Measurements from ENCODE around the gene SMIM5. TPM values are rescaled to one million over a fixed set of nuclear protein-coding genes. Genes with fewer than 3 reads are reported as not detected.

SMIM5 gene
- total RNA-seq, 1 donor from 2014 or later: 14.0 TPM

DNA sequence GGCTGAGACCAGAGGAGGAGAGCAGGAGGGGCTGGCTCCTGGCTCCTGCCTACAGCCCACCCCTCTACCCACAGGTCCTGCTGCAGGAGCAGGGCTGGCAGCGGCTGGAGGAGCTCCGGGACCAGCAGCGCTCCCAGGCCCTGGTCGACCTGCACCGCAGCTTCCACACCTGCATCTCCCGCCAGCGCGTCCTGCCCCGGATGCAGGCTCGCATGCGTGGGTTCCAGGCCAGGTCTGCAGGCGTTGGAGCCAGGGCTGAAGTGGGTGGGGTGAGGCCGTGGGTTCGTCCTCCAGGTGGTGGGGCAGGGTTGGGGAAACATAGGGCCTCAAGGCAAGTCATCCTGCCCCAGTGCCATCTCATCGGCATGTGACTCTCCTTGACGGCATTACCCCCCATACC is 27.4 kb upstream of the SMIM5 start:
- Histone ChIP-seq H3K27me3 (ENCODE audit: low read depth) (no peaks in the 10 kb centered on the region), H3K9me3 (replicated peaks) (no peaks in the 10 kb centered on the region), H3K4me1 (peaks cover 6% of the 10 kb centered on the region), H3K36me3 (peaks cover 10% of the 10 kb centered on the region), H3K4me3 (no peak overlapping the region), H3K27ac (replicated peaks) (no peak overlapping the region)
- TF ChIP-seq, protein P1, sequence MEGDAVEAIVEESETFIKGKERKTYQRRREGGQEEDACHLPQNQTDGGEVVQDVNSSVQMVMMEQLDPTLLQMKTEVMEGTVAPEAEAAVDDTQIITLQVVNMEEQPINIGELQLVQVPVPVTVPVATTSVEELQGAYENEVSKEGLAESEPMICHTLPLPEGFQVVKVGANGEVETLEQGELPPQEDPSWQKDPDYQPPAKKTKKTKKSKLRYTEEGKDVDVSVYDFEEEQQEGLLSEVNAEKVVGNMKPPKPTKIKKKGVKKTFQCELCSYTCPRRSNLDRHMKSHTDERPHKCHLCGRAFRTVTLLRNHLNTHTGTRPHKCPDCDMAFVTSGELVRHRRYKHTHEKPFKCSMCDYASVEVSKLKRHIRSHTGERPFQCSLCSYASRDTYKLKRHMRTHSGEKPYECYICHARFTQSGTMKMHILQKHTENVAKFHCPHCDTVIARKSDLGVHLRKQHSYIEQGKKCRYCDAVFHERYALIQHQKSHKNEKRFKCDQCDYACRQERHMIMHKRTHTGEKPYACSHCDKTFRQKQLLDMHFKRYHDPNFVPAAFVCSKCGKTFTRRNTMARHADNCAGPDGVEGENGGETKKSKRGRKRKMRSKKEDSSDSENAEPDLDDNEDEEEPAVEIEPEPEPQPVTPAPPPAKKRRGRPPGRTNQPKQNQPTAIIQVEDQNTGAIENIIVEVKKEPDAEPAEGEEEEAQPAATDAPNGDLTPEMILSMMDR (IDR thresholded peaks at IDR 0.05; ENCODE audit: borderline replicate concordance): no peak
- intact Hi-C loops (cut with micrococcal nuclease): no loop called here
- no peak for DNase-seq

DNA sequence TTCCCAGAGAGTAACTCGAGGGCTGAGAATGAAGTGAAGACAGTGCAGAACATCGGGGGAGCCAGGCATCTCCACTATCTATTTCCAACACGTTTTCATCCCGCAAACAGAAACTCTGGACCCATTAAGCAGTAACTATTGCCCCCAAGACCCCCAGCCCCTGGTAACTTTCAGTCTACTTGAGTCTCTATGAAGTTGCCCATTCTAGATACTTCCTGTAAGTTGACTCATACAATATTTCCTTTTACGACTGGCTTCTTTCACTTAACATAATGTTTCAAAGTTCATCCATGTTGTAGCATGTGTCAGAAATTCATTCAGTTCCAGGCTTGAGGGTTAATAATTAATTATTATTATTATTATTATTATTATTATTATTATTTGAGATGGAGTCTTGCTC is 26.1 kb upstream of the SMIM5 start:
- TF ChIP-seq, protein P1 (IDR thresholded peaks at IDR 0.05; ENCODE audit: borderline replicate concordance): no peak
- DNase-seq: no peak
- Histone ChIP-seq H3K4me3 (no peak overlapping the region), H3K4me1 (peaks cover 6% of the 10 kb centered on the region), H3K9me3 (replicated peaks) (no peaks in the 10 kb centered on the region), H3K27ac (replicated peaks) (no peak overlapping the region), H3K27me3 (ENCODE audit: low read depth) (no peaks in the 10 kb centered on the region), H3K36me3 (peaks cover 16% of the 10 kb centered on the region)
- intact Hi-C loops (cut with micrococcal nuclease): no loop called here

DNA sequence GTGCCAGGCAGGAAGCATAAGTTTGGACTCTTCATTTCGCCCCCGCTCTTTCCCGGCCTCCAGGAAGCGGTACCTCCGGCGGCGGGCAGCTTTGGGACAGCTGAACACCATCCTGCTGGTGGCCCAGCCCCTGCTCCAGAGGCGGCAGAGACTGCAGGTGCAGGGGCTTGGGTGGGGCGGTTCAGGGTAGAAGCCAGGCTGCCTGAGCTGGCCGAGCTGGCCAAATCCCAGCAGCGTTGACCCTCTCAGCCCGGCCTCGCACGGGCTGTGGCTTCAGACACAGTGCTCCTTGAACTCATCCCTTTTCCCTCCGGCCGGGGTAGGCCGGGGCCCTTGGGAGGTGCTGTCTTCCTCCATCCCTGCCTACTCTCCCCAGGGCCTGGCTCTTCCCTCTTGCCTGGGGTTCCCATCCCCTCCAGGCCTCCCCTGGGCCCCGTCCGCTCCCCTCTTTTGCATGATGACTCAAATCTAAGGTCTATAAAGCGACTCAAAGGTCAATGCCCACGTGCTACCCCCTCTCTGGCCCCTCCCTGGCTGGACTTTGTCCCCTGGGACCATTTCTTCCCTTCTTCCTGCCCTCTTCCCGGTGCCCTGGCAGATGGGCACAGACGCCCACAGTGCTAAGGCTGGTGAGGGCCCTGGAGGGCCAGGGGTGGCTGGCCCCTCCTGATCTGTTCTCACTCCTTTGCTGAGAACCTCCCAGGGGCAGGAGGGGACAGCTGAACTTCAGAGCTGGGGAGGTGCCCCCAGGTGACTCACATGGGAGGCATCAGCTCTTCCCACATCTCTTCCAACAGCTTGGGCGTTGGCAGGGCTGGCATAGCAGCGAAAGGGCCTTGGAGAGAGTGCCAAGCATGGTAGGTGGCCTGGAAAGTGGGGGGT is 22.9 kb upstream of the SMIM5 start:
- Histone ChIP-seq H3K9me3 (replicated peaks) (no peaks in the 10 kb centered on the region), H3K4me1 (no peaks in the 10 kb centered on the region), H3K36me3 (peaks cover 48% of the 10 kb centered on the region), H3K27ac (replicated peaks) (no peak overlapping the region), H3K4me3 (no peak overlapping the region), H3K27me3 (ENCODE audit: low read depth) (no peaks in the 10 kb centered on the region)
- DNase-seq: no peak
- intact Hi-C loops (cut with micrococcal nuclease): no loop called here
- TF ChIP-seq, protein P1 (IDR thresholded peaks at IDR 0.05; ENCODE audit: borderline replicate concordance): no peak

DNA sequence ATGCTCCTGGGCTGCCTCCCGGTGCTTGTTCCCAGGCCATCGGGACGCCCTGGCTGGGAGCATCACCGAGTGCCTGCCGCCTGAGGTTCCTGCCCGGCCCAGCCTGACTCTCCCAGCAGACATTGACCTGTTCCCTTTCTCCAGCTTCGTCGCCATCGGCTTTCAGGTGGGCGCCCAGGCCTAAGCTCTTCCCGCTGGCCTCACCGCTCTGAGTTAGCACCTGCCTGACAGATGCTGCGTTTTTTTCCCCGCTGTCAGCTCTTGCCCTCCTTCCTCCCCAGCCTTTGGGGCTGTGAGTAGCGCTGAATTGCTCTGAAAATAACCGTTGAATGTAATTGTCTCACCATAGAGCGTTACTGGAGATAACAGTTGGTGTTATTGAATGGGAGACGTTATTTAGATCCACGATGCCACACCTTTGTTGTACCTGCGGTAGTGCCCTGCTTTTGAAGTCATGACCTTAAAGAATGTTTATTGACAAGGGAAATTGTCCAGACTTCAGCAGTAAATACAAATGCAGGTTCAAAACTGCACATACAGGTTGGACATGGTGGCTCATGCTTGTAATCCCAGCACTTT is 21.3 kb upstream of the SMIM5 start:
- H3K36me3 ChIP-seq: peaks cover 58% of the 10 kb centered on the region
- peak; percentile 8 for DNase-seq
- H3K27ac ChIP-seq (replicated peaks): no peak overlapping the region
- TF ChIP-seq, protein P1 (IDR thresholded peaks at IDR 0.05; ENCODE audit: borderline replicate concordance): no peak
- H3K27me3 ChIP-seq (ENCODE audit: low read depth): no peaks in the 10 kb centered on the region
- no peaks in the 10 kb centered on the region for H3K9me3 ChIP-seq (replicated peaks)
- no peak overlapping the region for H3K4me3 ChIP-seq
- intact Hi-C loops (cut with micrococcal nuclease): no loop called here
- H3K4me1 ChIP-seq: no peaks in the 10 kb centered on the region

DNA sequence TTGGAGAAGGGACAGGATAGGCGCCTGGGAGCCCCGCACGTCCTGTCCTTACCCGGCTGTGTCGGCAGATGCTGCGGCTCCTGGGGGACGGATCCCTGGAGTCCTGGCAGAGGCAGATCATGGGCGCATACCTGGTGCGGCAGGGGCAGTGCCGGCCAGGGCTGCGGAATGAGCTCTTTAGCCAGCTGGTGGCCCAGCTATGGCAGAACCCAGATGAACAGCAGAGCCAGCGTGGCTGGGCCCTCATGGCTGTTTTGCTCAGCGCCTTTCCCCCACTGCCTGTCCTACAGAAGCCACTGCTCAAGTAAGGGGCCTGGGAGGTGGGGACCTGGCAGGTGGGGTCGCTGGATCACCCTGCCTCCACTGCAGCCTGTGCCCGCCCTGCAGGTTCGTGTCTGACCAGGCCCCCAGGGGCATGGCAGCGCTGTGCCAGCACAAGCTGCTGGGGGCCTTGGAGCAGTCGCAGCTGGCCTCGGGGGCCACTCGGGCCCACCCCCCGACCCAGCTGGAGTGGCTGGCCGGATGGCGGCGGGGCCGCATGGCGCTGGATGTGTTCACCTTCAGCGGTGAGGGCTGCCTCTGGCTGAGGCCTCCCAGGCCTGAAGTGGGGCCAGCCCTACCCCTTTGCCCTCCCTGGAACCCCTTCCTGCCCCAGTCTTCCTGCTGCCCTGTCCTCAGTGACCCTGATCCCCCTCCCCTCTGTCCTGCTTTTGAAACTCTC is 20.2 kb upstream of the SMIM5 start:
- Histone ChIP-seq H3K27ac (replicated peaks) (no peak overlapping the region), H3K36me3 (peaks cover 67% of the 10 kb centered on the region), H3K4me1 (no peaks in the 10 kb centered on the region), H3K4me3 (no peak overlapping the region), H3K27me3 (ENCODE audit: low read depth) (no peaks in the 10 kb centered on the region), H3K9me3 (replicated peaks) (no peaks in the 10 kb centered on the region)
- intact Hi-C loops (cut with micrococcal nuclease): no loop called here
- TF ChIP-seq, protein P1 (IDR thresholded peaks at IDR 0.05; ENCODE audit: borderline replicate concordance): no peak
- DNase-seq: no peak
